Colonic mucosa (tissue), 4 donors: ENCODE results near the gene TXN2. TPM values are rescaled to one million over a fixed set of nuclear protein-coding genes. Genes with fewer than 3 reads are reported as not detected.
"Not testable (repeated sequence)": the region's sequence is repeated elsewhere in the genome, so short reads cannot be mapped to it uniquely, and the experiment has no call there.

Source experiments
- DNase-seq: peaks from one replicate; pipeline ENCODE4 v3.0.0-alpha.2; 2020
- H3K27ac ChIP-seq: fragments of 200-600 bp; one replicate; pipeline ENCODE4 v1.8.0; 2021
- H3K27me3 ChIP-seq: fragments of 200-600 bp; one replicate; pipeline ENCODE4 v1.8.0; 2021
- H3K36me3 ChIP-seq: fragments of 200-600 bp; one replicate; pipeline ENCODE4 v1.8.0; 2021
- H3K4me1 ChIP-seq: fragments of 200-600 bp; one replicate; pipeline ENCODE4 v1.8.0; 2021; ENCODE audit warnings: mild to moderate bottlenecking
- H3K4me3 ChIP-seq: fragments of 200-600 bp; one replicate; pipeline ENCODE4 v1.8.0; 2021
- H3K9ac ChIP-seq, 2 donors: one replicate each; pipeline ENCODE4 v1.7.0; 2013; ENCODE audit warnings: control low read depth in 2 of 2, low read depth in 2 of 2, low read length in 2 of 2
- H3K9me3 ChIP-seq: fragments of 200-600 bp; one replicate; pipeline ENCODE4 v1.8.0; 2021
- intact Hi-C: fragments of 100-400 bp; cut with DNase I; formaldehyde crosslinking; loops from one replicate; pipeline ENCODE4 v1.14.1; 2022
- total RNA-seq, 2 donors: library from RNA; stranded (reverse); fragmentation: NEBNext Ultra II Directional in 1 of 2; extraction: Animal tissue kit (Norgen Biotek cat#: 25700) in 1 of 2; gene quantifications; one replicate each; pipeline ENCODE4 v1.2.1, GENCODE V29; 2021
- TF ChIP-seq, protein P1 (sequence below): fragments of 200-600 bp; IDR thresholded peaks from one replicate; pipeline ENCODE4 v1.8.0; 2022; ENCODE audit warnings: antibody characterized with exemption, mild to moderate bottlenecking
- donor health status: healthy.
- donor health status: DM: no; HTN: no; CAD: no.
- donor health status: DM: no; HTN: no; CAD: no.

Gene TXN2
- total RNA-seq, 2 donors from 2014 or later = 101 to 142 TPM

DNA sequence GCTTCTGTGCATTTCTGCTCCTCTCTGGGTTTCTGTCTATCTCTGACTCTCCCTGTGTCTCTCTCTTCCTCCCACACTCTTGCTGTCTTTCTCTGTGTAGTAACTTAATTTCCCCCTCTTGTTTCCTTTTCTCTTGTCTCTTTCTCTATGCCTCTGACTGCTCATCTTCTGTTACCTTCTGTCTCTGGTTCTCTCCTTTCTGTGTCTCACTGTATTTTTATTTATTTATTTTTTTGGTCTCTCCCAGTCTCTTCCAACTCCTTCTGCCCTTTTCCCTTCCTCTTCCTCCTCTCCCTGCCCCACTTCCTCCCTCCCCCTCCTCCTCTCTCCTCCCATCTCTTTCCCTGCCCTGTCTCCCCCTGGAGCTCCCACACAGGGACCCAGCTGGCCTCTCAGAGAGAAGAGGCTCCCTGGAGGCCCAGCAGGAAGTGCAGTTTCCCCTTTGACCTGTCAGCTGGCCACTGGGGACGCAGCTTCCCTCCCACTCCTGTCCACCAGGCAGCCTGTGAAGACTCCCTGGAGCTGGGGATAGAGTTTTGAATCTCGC lies 55.4 kb downstream of the TXN2 start:
- H3K4me1 ChIP-seq = peaks cover 4% of the 10 kb centered on the region
- no peaks in the 10 kb centered on the region for H3K27me3 ChIP-seq
- H3K9me3 ChIP-seq = no peaks in the 10 kb centered on the region
- DNase-seq = peak; percentile 44
- H3K9ac ChIP-seq = peak overlapping the region in 1 of 2 donors; percentile 63
- H3K27ac ChIP-seq = peak overlapping the region; percentile 44
- intact Hi-C loops = no loop called here
- TF ChIP-seq, protein P1, sequence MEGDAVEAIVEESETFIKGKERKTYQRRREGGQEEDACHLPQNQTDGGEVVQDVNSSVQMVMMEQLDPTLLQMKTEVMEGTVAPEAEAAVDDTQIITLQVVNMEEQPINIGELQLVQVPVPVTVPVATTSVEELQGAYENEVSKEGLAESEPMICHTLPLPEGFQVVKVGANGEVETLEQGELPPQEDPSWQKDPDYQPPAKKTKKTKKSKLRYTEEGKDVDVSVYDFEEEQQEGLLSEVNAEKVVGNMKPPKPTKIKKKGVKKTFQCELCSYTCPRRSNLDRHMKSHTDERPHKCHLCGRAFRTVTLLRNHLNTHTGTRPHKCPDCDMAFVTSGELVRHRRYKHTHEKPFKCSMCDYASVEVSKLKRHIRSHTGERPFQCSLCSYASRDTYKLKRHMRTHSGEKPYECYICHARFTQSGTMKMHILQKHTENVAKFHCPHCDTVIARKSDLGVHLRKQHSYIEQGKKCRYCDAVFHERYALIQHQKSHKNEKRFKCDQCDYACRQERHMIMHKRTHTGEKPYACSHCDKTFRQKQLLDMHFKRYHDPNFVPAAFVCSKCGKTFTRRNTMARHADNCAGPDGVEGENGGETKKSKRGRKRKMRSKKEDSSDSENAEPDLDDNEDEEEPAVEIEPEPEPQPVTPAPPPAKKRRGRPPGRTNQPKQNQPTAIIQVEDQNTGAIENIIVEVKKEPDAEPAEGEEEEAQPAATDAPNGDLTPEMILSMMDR = no peak
- H3K4me3 ChIP-seq = no peak overlapping the region
- H3K36me3 ChIP-seq = no peaks in the 10 kb centered on the region

DNA sequence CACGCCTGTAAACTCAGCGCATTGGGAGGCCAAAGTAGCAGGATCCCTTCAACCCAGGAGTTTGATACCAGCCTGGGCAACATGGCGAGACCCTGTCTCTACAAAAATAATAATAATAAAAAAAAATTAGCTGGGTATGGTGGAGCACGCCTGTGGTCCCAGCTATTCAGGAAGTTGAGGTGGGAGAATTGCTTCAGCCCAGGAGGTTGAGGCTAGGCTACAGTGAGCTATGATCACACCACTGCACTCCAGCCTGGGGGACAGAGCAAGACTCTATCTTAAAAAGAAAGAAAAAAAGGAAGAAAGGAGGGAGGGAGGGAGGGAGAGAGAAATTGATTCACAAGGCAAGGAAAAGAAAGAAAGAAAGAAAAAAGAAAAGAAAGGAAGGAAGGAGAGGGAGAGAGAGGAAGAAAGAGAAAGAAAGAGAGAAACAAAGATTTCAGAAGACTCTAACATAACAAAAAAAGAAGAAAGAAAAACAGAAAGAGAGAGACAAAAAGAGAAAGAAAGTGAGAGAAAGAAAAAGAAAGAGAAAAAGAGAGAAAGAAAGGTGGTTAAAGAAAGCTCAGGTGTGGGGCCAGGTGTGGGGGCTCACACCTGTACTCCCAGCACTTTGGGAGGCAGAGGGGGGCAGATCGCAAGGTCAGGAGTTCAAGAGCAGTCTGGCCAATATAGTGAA lies 56.4 kb downstream of the TXN2 start:
- intact Hi-C loops = no loop called here
- H3K9ac ChIP-seq = no peak overlapping the region
- H3K27ac ChIP-seq = peak overlapping the region; percentile 44
- DNase-seq = no peak
- no peaks in the 10 kb centered on the region for H3K36me3 ChIP-seq
- no peak overlapping the region for H3K4me3 ChIP-seq
- peaks cover 12% of the 10 kb centered on the region for H3K4me1 ChIP-seq
- no peaks in the 10 kb centered on the region for H3K27me3 ChIP-seq
- no peaks in the 10 kb centered on the region for H3K9me3 ChIP-seq
- TF ChIP-seq, protein P1 = no peak

DNA sequence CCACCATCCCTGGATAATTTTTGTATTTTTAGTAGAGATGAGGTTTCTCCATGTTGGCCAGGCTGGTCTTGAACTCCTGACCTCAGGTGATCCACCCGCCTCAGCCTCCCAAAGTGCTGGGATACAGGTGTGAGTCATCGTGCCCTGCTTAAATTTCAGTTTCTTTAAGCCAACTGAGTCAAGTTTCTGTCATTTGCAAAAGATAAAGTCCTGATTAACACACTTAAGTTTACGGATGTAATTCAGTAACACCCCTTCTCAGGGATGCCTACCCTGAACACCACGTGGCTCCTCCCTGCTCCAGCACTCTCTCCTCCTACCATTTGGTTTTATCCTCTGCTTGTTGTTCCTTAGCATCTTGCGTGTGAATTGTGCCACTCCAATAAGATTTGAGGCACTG lies 57.0 kb downstream of the TXN2 start:
- H3K9ac ChIP-seq, intact Hi-C loops, H3K9me3 ChIP-seq, H3K4me3 ChIP-seq, H3K27me3 ChIP-seq, H3K27ac ChIP-seq, DNase-seq, H3K36me3 ChIP-seq: not testable (repeated sequence)
- peaks cover 17% of the 10 kb centered on the region for H3K4me1 ChIP-seq

DNA sequence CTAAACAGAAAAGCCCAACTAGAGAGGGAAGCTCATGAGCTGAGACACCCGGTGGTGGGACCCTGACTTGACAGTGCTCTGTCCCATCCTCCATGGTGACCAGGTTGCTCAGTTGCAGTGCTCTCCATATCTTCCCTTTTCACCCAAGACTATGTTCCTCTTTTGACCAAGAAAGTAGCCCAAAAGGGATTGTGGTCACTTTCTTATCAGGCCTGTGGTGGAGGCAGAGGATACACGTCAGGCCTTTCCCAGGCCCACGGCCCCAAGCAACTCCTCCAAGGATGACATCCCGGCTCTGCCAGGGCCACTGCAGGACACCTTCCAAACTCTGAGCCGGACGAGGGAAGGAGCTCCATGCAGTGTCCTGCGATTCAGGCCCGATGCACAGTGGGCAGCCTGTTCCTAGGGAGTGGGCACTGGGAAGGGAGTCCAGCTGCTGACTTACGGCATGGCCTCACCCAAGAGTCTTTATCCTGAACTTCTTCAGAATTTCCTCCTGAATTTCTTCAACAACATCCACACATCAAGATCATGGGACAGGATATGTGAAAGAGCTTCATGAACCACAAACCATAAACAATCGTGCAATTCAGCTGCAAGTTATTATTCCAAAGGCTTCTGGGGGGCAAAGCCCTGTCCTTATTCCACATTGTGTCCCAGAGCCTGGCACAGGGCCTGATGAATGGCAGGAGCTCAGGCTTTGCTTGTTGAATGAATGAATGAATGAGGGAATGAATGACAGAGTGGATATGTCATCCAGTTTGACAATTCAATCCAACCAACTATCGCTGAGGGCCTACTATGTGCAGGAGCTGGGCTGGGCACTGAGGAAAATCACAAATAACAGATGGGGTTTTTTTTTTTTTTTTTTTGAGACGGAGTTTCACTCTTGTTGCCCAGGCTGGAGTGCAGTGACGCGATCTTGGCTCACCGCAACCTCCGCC lies 57.7 kb downstream of the TXN2 start:
- Histone ChIP-seq H3K4me1 (peaks cover 18% of the 10 kb centered on the region), H3K27me3 (no peaks in the 10 kb centered on the region), H3K27ac (peak overlapping the region; percentile 1), H3K36me3 (no peaks in the 10 kb centered on the region), H3K9ac (no peak overlapping the region), H3K9me3 (no peaks in the 10 kb centered on the region), H3K4me3 (no peak overlapping the region)
- intact Hi-C loops = no loop called here
- DNase-seq = no peak
- TF ChIP-seq, protein P1 = no peak

DNA sequence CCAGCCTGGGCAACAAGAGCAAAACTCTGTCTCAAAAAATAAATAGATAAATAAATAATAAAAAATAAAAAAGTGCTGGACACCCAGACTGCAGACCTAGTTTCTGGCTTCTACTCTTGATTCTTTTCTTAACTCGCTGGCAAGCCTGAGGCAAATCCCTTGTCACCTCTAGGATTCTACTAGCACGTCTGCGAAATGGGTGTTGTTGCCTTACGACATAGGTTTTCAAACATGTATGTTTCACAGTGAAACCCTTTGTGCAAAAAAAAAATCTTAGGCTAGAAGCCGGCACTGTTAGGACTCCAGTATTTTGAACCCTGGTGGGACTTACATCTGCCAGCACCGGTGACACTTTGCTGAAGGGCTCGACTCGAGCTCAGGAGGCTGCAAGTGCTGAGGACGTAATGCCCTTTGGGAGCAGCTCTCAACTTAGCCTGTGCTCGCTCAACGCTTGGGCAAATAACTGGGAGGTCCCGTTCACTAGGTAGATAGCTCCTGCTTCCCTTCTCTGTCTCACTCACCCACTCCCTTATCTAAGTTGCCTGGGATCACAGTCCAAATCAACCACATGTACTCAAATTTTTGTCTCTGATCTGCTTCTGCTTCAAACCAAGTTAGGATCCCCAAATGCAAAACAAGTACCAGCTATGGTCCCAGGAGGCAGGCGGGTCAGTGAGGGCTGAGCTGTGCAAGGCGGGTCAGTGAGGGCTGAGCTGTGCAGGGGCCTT lies 59.0 kb downstream of the TXN2 start:
- intact Hi-C loops = no loop called here
- Histone ChIP-seq H3K4me1 (peaks cover 18% of the 10 kb centered on the region), H3K9me3 (no peaks in the 10 kb centered on the region), H3K9ac (no peak overlapping the region), H3K4me3 (no peak overlapping the region), H3K27ac (no peak overlapping the region), H3K36me3 (no peaks in the 10 kb centered on the region), H3K27me3 (no peaks in the 10 kb centered on the region)
- TF ChIP-seq, protein P1 = no peak
- DNase-seq = no peak
